Measurements from ENCODE around the gene ZNF521. TPM values are rescaled to one million over a fixed set of nuclear protein-coding genes. Genes with fewer than 3 reads are reported as not detected.
A peak's percentile ranks its signal among the peaks of the same experiment; 100 is the strongest.

The ZNF521 gene
- total RNA-seq, 6 donors from 2014 or later = 4.7 to 37.7 (median 13.8) TPM

DNA sequence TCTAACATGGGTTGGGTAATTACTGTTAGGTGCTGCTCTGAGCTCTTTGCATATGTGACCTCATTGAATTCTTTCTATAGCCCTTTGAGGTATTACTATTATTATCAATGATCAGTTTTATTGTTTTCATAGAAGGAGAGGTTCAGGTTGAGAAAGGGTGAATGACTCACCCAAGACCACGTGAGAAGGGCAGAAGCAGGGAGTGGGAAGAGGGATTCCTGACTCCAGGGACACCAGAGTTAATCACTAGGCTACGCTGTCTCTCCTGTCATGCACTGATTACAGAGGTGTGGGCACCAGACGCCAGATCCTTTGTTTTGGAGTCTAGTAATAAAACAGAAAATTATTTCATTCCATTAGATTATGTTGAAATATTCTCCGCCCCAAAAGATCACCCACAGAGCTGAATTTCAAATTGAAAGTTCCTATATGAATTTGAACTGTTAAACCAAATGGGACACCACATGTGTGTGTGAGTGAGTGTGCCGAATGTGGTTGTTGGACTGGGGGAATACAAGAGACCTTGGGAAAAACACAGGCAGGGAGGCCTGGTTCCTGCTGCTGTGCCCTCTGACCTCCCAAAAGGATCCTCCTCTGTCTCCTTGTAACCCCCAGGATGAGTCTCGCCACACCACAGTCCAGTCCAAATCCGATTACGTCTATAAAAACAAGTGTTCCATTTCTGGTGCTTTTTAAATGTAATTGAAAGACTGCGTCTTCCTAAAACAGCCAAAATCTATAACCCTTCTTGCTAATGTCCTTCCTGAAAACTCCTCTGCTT is 215.4 kb downstream of the ZNF521 start:
- TF ChIP-seq POLR2A (IDR thresholded peaks at IDR 0.05) (no peak), POLR2AphosphoS5 (IDR thresholded peaks at IDR 0.05) (no peak), EP300 (IDR thresholded peaks at IDR 0.05) (no peak)
- TF ChIP-seq, protein P1, sequence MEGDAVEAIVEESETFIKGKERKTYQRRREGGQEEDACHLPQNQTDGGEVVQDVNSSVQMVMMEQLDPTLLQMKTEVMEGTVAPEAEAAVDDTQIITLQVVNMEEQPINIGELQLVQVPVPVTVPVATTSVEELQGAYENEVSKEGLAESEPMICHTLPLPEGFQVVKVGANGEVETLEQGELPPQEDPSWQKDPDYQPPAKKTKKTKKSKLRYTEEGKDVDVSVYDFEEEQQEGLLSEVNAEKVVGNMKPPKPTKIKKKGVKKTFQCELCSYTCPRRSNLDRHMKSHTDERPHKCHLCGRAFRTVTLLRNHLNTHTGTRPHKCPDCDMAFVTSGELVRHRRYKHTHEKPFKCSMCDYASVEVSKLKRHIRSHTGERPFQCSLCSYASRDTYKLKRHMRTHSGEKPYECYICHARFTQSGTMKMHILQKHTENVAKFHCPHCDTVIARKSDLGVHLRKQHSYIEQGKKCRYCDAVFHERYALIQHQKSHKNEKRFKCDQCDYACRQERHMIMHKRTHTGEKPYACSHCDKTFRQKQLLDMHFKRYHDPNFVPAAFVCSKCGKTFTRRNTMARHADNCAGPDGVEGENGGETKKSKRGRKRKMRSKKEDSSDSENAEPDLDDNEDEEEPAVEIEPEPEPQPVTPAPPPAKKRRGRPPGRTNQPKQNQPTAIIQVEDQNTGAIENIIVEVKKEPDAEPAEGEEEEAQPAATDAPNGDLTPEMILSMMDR (IDR thresholded peaks at IDR 0.05) = no peak
- 82 to 88% methylated on average over 9 of the region's 9 CpGs for WGBS, 2 donors
- no peaks in the 10 kb centered on the region for H3K9me3 ChIP-seq
- H3K4me3 ChIP-seq = no peak overlapping the region
- H3K27ac ChIP-seq = no peak overlapping the region
- ATAC-seq (ENCODE audit: low FRiP score in 2 of 2) (peak in 1 of 2 donors; percentile 52), DNase-seq (no peak)
- peaks cover 0 to 7% (median 0%) of the 10 kb centered on the region in 4 donors for H3K4me1 ChIP-seq
- H3K27me3 ChIP-seq = no peaks in the 10 kb centered on the region
- H3K36me3 ChIP-seq = no peaks in the 10 kb centered on the region

DNA sequence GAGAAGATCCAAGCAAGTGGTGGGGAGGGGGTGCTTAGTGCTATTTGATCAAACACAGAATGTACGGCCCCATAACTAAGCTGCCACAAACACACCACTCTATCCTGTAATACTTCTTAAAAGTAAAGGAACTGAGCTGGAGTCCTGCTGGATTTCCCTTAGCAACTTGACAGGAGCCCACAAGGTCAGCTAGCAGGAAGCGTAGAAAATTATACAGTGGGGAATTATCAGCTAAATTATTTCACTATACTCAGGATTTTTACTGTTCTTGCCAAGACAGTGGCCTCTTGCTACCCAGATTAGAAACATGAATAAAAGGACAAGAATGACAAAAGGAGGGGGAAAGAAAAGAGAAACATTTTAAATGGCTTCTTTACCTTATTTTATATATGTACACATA is 217.1 kb downstream of the ZNF521 start:
- no peak for TF ChIP-seq POLR2AphosphoS5 (IDR thresholded peaks at IDR 0.05)
- no peak for TF ChIP-seq EP300 (IDR thresholded peaks at IDR 0.05)
- TF ChIP-seq, protein P1 (IDR thresholded peaks at IDR 0.05) = no peak
- no peak for TF ChIP-seq POLR2A (IDR thresholded peaks at IDR 0.05)

DNA sequence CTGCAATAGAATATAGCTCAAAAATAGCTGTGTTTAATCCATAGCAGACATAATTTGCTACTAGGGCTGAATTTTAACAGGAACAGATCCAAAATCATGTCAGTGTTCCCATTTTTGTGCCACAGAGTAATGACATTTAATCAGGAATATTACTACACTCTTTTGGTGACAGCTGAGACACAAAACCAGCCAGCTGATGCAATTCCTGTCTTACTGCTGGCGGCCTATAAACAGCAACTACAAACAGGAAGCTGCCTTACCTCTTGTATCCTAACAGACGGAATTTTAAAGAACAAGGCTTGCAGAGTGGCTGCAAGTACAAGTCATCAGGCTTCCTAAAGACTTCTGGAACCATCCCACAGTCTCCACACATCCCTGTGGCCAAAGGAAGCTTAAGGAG is 218.1 kb downstream of the ZNF521 start:
- H3K4me1 ChIP-seq = peaks cover 0 to 7% (median 0%) of the 10 kb centered on the region in 4 donors
- no peaks in the 10 kb centered on the region for H3K36me3 ChIP-seq
- H3K27me3 ChIP-seq = no peaks in the 10 kb centered on the region
- TF ChIP-seq POLR2A (IDR thresholded peaks at IDR 0.05) (no peak), EP300 (IDR thresholded peaks at IDR 0.05) (no peak), POLR2AphosphoS5 (IDR thresholded peaks at IDR 0.05) (no peak)
- TF ChIP-seq, protein P1 (IDR thresholded peaks at IDR 0.05) = no peak
- no peak overlapping the region for H3K27ac ChIP-seq
- H3K9me3 ChIP-seq = no peaks in the 10 kb centered on the region
- DNase-seq (no peak), ATAC-seq (ENCODE audit: low FRiP score in 2 of 2) (no peak)
- no peak overlapping the region for H3K4me3 ChIP-seq
- 18 to 43% methylated on average over 2 of the region's 2 CpGs for WGBS, 2 donors

More for the DNA sequence above, 217.1 kb downstream of the ZNF521 start:
- Histone ChIP-seq H3K9me3 (no peaks in the 10 kb centered on the region), H3K27ac (no peak overlapping the region), H3K27me3 (no peaks in the 10 kb centered on the region), H3K36me3 (no peaks in the 10 kb centered on the region), H3K4me1 (peaks cover 0 to 7% (median 0%) of the 10 kb centered on the region in 4 donors), H3K4me3 (no peak overlapping the region)
- WGBS, 2 donors = 53 to 79% methylated on average over 2 of the region's 2 CpGs
- DNase-seq (no peak), ATAC-seq (ENCODE audit: low FRiP score in 2 of 2) (no peak)

DNA sequence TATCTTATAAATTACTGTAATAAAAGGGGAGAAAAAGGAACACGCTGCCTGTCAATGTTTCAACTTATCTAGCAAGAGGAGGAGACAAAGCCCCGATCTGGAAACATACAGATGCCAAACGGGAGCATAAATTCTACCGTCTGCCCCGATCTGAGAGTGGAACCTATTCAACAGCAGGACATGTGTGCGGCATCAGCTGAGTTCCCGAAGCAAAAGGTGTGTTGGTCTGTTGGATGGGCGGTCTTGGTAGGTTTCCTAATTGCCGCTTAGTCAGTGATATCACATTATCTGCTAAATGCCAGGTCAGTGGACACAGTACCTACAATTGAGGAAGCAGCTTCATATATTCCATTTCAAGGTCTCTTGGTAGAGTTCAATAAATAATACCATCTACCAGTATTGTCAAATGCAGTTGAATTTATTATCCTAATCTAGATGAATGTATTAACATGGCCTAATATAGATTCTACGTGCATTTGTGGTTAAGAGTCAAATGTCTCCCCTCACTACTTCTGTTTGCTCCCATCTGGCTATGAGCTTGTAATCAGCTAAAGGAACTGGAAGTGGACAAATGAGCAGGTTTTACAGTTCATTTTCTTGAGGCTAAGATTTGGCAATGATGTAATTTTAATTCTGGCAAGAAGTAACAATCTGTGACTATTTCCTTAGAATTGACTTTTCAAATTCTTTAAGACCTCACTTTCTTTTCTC is 219.0 kb downstream of the ZNF521 start:
- H3K27ac ChIP-seq = no peak overlapping the region
- H3K4me3 ChIP-seq = no peak overlapping the region
- no peaks in the 10 kb centered on the region for H3K9me3 ChIP-seq
- WGBS, 2 donors = 89 to 95% methylated on average over 10 of the region's 10 CpGs
- no peaks in the 10 kb centered on the region for H3K27me3 ChIP-seq
- TF ChIP-seq POLR2AphosphoS5 (IDR thresholded peaks at IDR 0.05) (no peak), POLR2A (IDR thresholded peaks at IDR 0.05) (no peak), EP300 (IDR thresholded peaks at IDR 0.05) (no peak)
- TF ChIP-seq, protein P1 (IDR thresholded peaks at IDR 0.05) = no peak
- no peaks in the 10 kb centered on the region for H3K36me3 ChIP-seq
- ATAC-seq (ENCODE audit: low FRiP score in 2 of 2) = no peak
- DNase-seq = no peak
- H3K4me1 ChIP-seq = peaks cover 0 to 7% (median 0%) of the 10 kb centered on the region in 4 donors

All from upper lobe of left lung (tissue), 6 donors.